Left hindlimb (tissue), 1 donor: ENCODE measurements around the gene SLC35A2.

Experiments used
- DNase-seq: peaks from one replicate; pipeline ENCODE4 v3.0.0-alpha.2; 2018

SLC35A2 gene

GRCh38 chrX:48927123-48927522 lies 15.7 kb upstream of the SLC35A2 start:
- no peak for DNase-seq

GRCh38 chrX:48924270-48924669 lies 12.8 kb upstream of the SLC35A2 start:
- no peak for DNase-seq

- DNase-seq = no peak
Measured at GRCh38 chrX:48923771-48924170, 12.3 kb upstream of the SLC35A2 start.

- DNase-seq = no peak
Measured at GRCh38 chrX:48920718-48921104, 9.3 kb upstream of the SLC35A2 start.

- no peak for DNase-seq
Measured at GRCh38 chrX:48919947-48920717, 8.7 kb upstream of the SLC35A2 start.

- DNase-seq = no peak
Measured at GRCh38 chrX:48919360-48919841, 8.0 kb upstream of the SLC35A2 start.

- peak; percentile 72 for DNase-seq
Measured at GRCh38 chrX:48918643-48919340, 7.3 kb upstream of the SLC35A2 start, which contains the start of gene PIM2. Gene PIM2 (minus strand): TSS chrX:48919024. CDS start chrX:48918834, 190 bp downstream.

GRCh38 chrX:48918301-48918642 lies 6.8 kb upstream of the SLC35A2 start:
- DNase-seq = no peak

GRCh38 chrX:48917139-48918001 lies 5.9 kb upstream of the SLC35A2 start:
- DNase-seq = peak; percentile 89

GRCh38 chrX:48914593-48915493 lies 3.4 kb upstream of the SLC35A2 start:
- no peak for DNase-seq

- DNase-seq = no peak
Measured at GRCh38 chrX:48913605-48914366, 2.3 kb upstream of the SLC35A2 start.

- DNase-seq = no peak
Measured at GRCh38 chrX:48910926-48911411, 477 bp downstream of the SLC35A2 start.

GRCh38 chrX:48909703-48910294 lies 1.6 kb downstream of the SLC35A2 start:
- no peak for DNase-seq

GRCh38 chrX:48908600-48908999 lies 2.8 kb downstream of the SLC35A2 start:
- no peak for DNase-seq

GRCh38 chrX:48905090-48905790 lies 6.2 kb downstream of the SLC35A2 start:
- DNase-seq = no peak

GRCh38 chrX:48904626-48905025 lies 6.8 kb downstream of the SLC35A2 start:
- DNase-seq = no peak

- no peak for DNase-seq
Measured at GRCh38 chrX:48904180-48904579, 7.3 kb downstream of the SLC35A2 start.

- DNase-seq = no peak
Measured at GRCh38 chrX:48903290-48903689, 8.2 kb downstream of the SLC35A2 start.

GRCh38 chrX:48902776-48903175 lies 8.7 kb downstream of the SLC35A2 start:
- no peak for DNase-seq

GRCh38 chrX:48902135-48902534 lies 9.3 kb downstream of the SLC35A2 start:
- DNase-seq = no peak
